ENCODE results near the gene LRBA. TPM values are rescaled to one million over a fixed set of nuclear protein-coding genes. Genes with fewer than 3 reads are reported as not detected.

LRBA gene
- total RNA-seq, 5 donors from 2014 or later (not counting 1 experiment from before 2014, with no cell fraction given), result 56.1 to 81.7 (median 56.9) TPM

- no CpG with 5 or more reads among the region's 2 CpGs for WGBS (ENCODE audit: insufficient coverage)
- DNase-seq (no peak), ATAC-seq (replicated peaks in 1 of 4) (no peak)
- peaks cover 0 to 6% of the 10 kb centered on the region in 2 donors for H3K36me3 ChIP-seq (ENCODE audit: control insufficient read depth in 2 of 2, extremely low read depth in 1 of 2, insufficient read depth in 1 of 2, low read length in 1 of 2)
- H3K4me3 ChIP-seq (ENCODE audit: control insufficient read depth in 1 of 2, extremely low read depth in 1 of 2, low read length in 1 of 2), result no peak overlapping the region
- no peak overlapping the region for H3K4me3 Mint-ChIP-seq
- H3K9me3 ChIP-seq, result no peaks in the 10 kb centered on the region
- peaks cover 5 to 6% (median 5%) of the 10 kb centered on the region in 3 donors for H3K9me3 Mint-ChIP-seq
- ChIA-PET CTCF (no interaction called here), POLR2A (no interaction called here)
- H3K27ac Mint-ChIP-seq, result no peak overlapping the region
- H3K4me1 ChIP-seq (ENCODE audit: control insufficient read depth in 1 of 2, extremely low read depth in 1 of 2, insufficient read depth in 2 of 2, low read length in 2 of 2), result no peaks in the 10 kb centered on the region
- H3K27me3 Mint-ChIP-seq, result no peaks in the 10 kb centered on the region
- no peaks in the 10 kb centered on the region for H3K27me3 ChIP-seq (replicated peaks in 1 of 2; ENCODE audit: control insufficient read depth in 2 of 2, extremely low read depth in 1 of 2, insufficient read depth in 2 of 2, low read length in 1 of 2)
- peaks cover 31% of the 10 kb centered on the region for H3K36me3 Mint-ChIP-seq
- no peak overlapping the region for H3K27ac ChIP-seq (ENCODE audit: low read length)
- H3K4me1 Mint-ChIP-seq, result peaks cover 0 to 6% (median 6%) of the 10 kb centered on the region in 3 donors
These were observed 387.0 kb downstream of the LRBA start for GRCh38 chr4:150628073-150628472.

- Histone ChIP-seq H3K4me1 (ENCODE audit: control insufficient read depth in 1 of 2, extremely low read depth in 1 of 2, insufficient read depth in 2 of 2, low read length in 2 of 2) (no peaks in the 10 kb centered on the region), H3K27ac (ENCODE audit: low read length) (no peak overlapping the region), H3K27me3 (replicated peaks in 1 of 2; ENCODE audit: control insufficient read depth in 2 of 2, extremely low read depth in 1 of 2, insufficient read depth in 2 of 2, low read length in 1 of 2) (no peaks in the 10 kb centered on the region), H3K4me3 (ENCODE audit: control insufficient read depth in 1 of 2, extremely low read depth in 1 of 2, low read length in 1 of 2) (no peak overlapping the region), H3K9me3 (no peaks in the 10 kb centered on the region), H3K36me3 (ENCODE audit: control insufficient read depth in 2 of 2, extremely low read depth in 1 of 2, insufficient read depth in 1 of 2, low read length in 1 of 2) (peaks cover 0 to 6% of the 10 kb centered on the region in 2 donors)
- Mint-ChIP-seq H3K4me3 (no peak overlapping the region), H3K36me3 (peaks cover 39% of the 10 kb centered on the region), H3K27me3 (no peaks in the 10 kb centered on the region), H3K4me1 (peaks cover 0 to 7% (median 4%) of the 10 kb centered on the region in 3 donors), H3K9me3 (peaks cover 0 to 3% (median 0%) of the 10 kb centered on the region in 3 donors), H3K27ac (no peak overlapping the region)
- WGBS (ENCODE audit: insufficient coverage), result no CpG with 5 or more reads among the region's 2 CpGs
- DNase-seq (no peak), ATAC-seq (replicated peaks in 1 of 4) (no peak)
- ChIA-PET CTCF (no interaction called here), POLR2A (interaction anchor here in 1 of 2 donors (0.6 kb wide), 1 partner anchor 1016 kb away, joined by 3 read pairs; no protein-coding TSS in a partner anchor)
These were observed 390.1 kb downstream of the LRBA start for GRCh38 chr4:150625033-150625432.

DNA sequence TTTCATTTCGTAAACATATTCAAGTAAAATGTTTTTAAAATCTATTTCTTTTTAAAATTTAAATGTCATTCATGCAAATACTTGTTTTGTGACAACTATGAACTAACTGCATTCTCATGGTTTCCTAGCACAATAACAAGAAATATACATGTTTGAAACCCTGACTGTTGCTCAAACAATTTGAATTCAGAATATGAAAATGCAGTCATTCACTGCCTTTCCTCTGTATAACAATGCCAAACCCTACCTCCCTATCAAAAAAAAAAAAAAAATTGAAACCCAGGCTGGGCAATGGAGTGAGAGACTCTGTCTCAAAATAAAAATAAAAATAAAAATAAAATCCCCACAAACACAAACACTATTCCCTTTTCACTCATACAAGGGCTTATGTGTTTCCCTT, 391.0 kb downstream of the LRBA start:
- Mint-ChIP-seq H3K4me1 (peaks cover 0 to 9% (median 8%) of the 10 kb centered on the region in 3 donors), H3K27me3 (no peaks in the 10 kb centered on the region), H3K27ac (no peak overlapping the region), H3K9me3 (peaks cover 0 to 3% (median 0%) of the 10 kb centered on the region in 3 donors), H3K36me3 (peaks cover 36% of the 10 kb centered on the region), H3K4me3 (no peak overlapping the region)
- Histone ChIP-seq H3K9me3 (no peaks in the 10 kb centered on the region), H3K27me3 (replicated peaks in 1 of 2; ENCODE audit: control insufficient read depth in 2 of 2, extremely low read depth in 1 of 2, insufficient read depth in 2 of 2, low read length in 1 of 2) (no peaks in the 10 kb centered on the region), H3K4me3 (ENCODE audit: control insufficient read depth in 1 of 2, extremely low read depth in 1 of 2, low read length in 1 of 2) (no peak overlapping the region), H3K4me1 (ENCODE audit: control insufficient read depth in 1 of 2, extremely low read depth in 1 of 2, insufficient read depth in 2 of 2, low read length in 2 of 2) (no peaks in the 10 kb centered on the region), H3K27ac (ENCODE audit: low read length) (no peak overlapping the region), H3K36me3 (ENCODE audit: control insufficient read depth in 2 of 2, extremely low read depth in 1 of 2, insufficient read depth in 1 of 2, low read length in 1 of 2) (peaks cover 0 to 2% of the 10 kb centered on the region in 2 donors)
- ChIA-PET POLR2A (no interaction called here), CTCF (no interaction called here)
- DNase-seq, result no peak
- WGBS (ENCODE audit: insufficient coverage), result no CpG with 5 or more reads among the region's 1 CpG
- no peak for ATAC-seq (replicated peaks in 1 of 4)

DNA sequence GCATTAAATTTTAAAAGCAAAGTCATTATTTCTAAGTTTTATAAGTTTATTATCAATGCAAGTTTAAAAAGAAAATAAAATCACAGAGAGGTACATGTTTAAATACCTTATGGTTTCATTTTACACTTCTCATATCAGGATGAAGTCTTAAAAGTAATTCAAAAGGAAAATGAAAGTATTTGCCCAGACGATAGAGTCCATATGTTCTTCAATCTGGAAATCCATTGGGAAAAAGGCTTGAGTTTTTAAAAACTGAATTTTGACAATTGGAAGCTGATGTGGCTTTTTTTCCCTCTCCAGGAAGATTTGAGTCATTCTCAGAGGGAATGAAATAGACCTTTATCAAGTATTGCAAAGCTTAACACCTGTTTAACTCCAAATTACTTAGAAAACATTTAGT, 396.0 kb downstream of the LRBA start:
- no peak for ATAC-seq (replicated peaks in 1 of 4)
- no CpG with 5 or more reads among the region's 1 CpG for WGBS (ENCODE audit: insufficient coverage)

DNA sequence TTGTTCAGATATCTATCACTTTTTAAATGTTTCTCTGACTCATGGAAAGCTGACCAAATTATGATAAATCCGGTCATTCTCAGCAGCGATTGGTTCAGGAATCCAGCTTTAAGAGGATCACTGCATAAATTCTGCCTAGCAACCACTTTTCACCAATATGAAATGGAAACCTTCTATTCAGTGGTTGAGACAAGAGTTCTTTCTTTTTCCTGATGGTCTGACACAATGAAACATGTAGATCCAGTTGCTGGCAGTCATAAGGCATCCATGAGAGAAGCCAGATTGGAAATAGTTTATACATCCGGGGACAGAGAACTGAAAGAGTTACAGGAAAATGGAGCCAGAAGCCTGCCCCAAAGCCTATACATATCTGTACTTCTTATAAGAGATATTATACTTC, 406.0 kb downstream of the LRBA start:
- DNase-seq (no peak), ATAC-seq (replicated peaks in 1 of 4) (no peak)
- Histone ChIP-seq H3K9me3 (no peaks in the 10 kb centered on the region), H3K4me1 (ENCODE audit: control insufficient read depth in 1 of 2, extremely low read depth in 1 of 2, insufficient read depth in 2 of 2, low read length in 2 of 2) (no peaks in the 10 kb centered on the region), H3K27me3 (replicated peaks in 1 of 2; ENCODE audit: control insufficient read depth in 2 of 2, extremely low read depth in 1 of 2, insufficient read depth in 2 of 2, low read length in 1 of 2) (no peaks in the 10 kb centered on the region), H3K4me3 (ENCODE audit: control insufficient read depth in 1 of 2, extremely low read depth in 1 of 2, low read length in 1 of 2) (no peak overlapping the region), H3K27ac (ENCODE audit: low read length) (no peak overlapping the region), H3K36me3 (ENCODE audit: control insufficient read depth in 2 of 2, extremely low read depth in 1 of 2, insufficient read depth in 1 of 2, low read length in 1 of 2) (no peaks in the 10 kb centered on the region)
- Mint-ChIP-seq H3K4me1 (no peaks in the 10 kb centered on the region), H3K9me3 (no peaks in the 10 kb centered on the region), H3K27me3 (no peaks in the 10 kb centered on the region), H3K4me3 (no peak overlapping the region), H3K36me3 (peaks cover 28% of the 10 kb centered on the region), H3K27ac (no peak overlapping the region)
- POLR2A ChIA-PET, result no interaction called here
- 100% methylated on average over 2 of the region's 3 CpGs for WGBS (ENCODE audit: insufficient coverage)
- CTCF ChIA-PET, result no interaction called here

More for the DNA sequence above, 396.0 kb downstream of the LRBA start:
- ChIA-PET POLR2A (no interaction called here), CTCF (no interaction called here)
- no peak for DNase-seq
- no peaks in the 10 kb centered on the region for H3K9me3 ChIP-seq
- H3K4me3 Mint-ChIP-seq, result no peak overlapping the region
- H3K36me3 Mint-ChIP-seq, result peaks cover 29% of the 10 kb centered on the region
- H3K27ac Mint-ChIP-seq, result no peak overlapping the region
- no peaks in the 10 kb centered on the region for H3K36me3 ChIP-seq (ENCODE audit: control insufficient read depth in 2 of 2, extremely low read depth in 1 of 2, insufficient read depth in 1 of 2, low read length in 1 of 2)
- H3K27me3 ChIP-seq (replicated peaks in 1 of 2; ENCODE audit: control insufficient read depth in 2 of 2, extremely low read depth in 1 of 2, insufficient read depth in 2 of 2, low read length in 1 of 2), result no peaks in the 10 kb centered on the region
- peaks cover 0 to 3% (median 0%) of the 10 kb centered on the region in 3 donors for H3K9me3 Mint-ChIP-seq
- H3K27me3 Mint-ChIP-seq, result no peaks in the 10 kb centered on the region
- no peak overlapping the region for H3K4me3 ChIP-seq (ENCODE audit: control insufficient read depth in 1 of 2, extremely low read depth in 1 of 2, low read length in 1 of 2)
- H3K4me1 ChIP-seq (ENCODE audit: control insufficient read depth in 1 of 2, extremely low read depth in 1 of 2, insufficient read depth in 2 of 2, low read length in 2 of 2), result no peaks in the 10 kb centered on the region
- H3K27ac ChIP-seq (ENCODE audit: low read length), result no peak overlapping the region
- peaks cover 0 to 10% (median 8%) of the 10 kb centered on the region in 3 donors for H3K4me1 Mint-ChIP-seq

DNA sequence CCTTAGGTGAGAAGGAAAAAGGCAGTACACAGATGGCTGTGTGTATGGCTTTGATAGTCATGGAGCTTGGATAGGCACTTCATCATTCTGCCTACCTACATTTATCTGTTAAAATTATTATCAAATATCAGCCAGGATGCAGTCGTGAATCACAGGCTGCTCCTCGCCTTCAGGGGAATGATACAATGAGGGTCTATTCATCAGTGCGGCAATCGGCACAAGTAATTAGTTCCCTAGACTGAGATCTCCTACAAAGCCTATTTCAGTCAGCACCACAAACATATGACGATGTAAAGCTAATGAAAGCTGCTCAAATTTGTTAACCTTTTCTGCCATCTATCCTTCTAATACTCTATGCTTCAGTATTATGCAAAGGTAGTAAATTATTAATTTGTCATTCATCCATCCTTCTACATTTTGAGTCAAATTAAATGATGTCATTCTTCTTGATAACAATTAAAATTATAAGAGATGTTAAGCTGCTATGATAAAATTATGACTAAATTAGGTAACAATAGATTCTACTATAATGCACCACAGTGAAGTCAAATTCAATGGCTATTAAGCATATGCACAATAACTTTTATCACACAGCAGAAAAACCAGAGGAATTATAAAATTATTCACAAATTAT, 414.2 kb downstream of the LRBA start:
- Histone ChIP-seq H3K4me3 (ENCODE audit: control insufficient read depth in 1 of 2, extremely low read depth in 1 of 2, low read length in 1 of 2) (no peak overlapping the region), H3K27me3 (replicated peaks in 1 of 2; ENCODE audit: control insufficient read depth in 2 of 2, extremely low read depth in 1 of 2, insufficient read depth in 2 of 2, low read length in 1 of 2) (no peaks in the 10 kb centered on the region), H3K4me1 (ENCODE audit: control insufficient read depth in 1 of 2, extremely low read depth in 1 of 2, insufficient read depth in 2 of 2, low read length in 2 of 2) (no peaks in the 10 kb centered on the region), H3K9me3 (no peaks in the 10 kb centered on the region), H3K27ac (ENCODE audit: low read length) (no peak overlapping the region), H3K36me3 (ENCODE audit: control insufficient read depth in 2 of 2, extremely low read depth in 1 of 2, insufficient read depth in 1 of 2, low read length in 1 of 2) (peaks cover 2 to 9% of the 10 kb centered on the region in 2 donors)
- Mint-ChIP-seq H3K4me1 (no peaks in the 10 kb centered on the region), H3K27ac (no peak overlapping the region), H3K4me3 (no peak overlapping the region), H3K27me3 (no peaks in the 10 kb centered on the region), H3K36me3 (peaks cover 22% of the 10 kb centered on the region), H3K9me3 (no peaks in the 10 kb centered on the region)
- no peak for ATAC-seq (replicated peaks in 1 of 4)
- WGBS (ENCODE audit: insufficient coverage), result no CpG with 5 or more reads among the region's 5 CpGs
- ChIA-PET CTCF (interaction anchor here in 1 of 2 donors (0.6 kb wide), 1 partner anchor 142 kb away, joined by 3 read pairs; no protein-coding TSS in a partner anchor), POLR2A (interaction anchor here in 1 of 2 donors (0.6 kb wide), 1 partner anchor 8 kb away, joined by 3 read pairs; no protein-coding TSS in a partner anchor)
- DNase-seq, result no peak
